GM21737 (cell line): Measurements from ENCODE around the gene AGER.
"Not testable (repeated sequence)": the region's sequence is repeated elsewhere in the genome, so short reads cannot be mapped to it uniquely, and the experiment has no call there.

Source experiments
- ATAC-seq: cut with Tn5 transposase; IDR thresholded peaks from one replicate; pipeline ENCODE4 v1.9.1; 2021; ENCODE audit warnings: mild to moderate bottlenecking, moderate library complexity; ENCODE audit not compliant: unreplicated experiment

The AGER gene

DNA sequence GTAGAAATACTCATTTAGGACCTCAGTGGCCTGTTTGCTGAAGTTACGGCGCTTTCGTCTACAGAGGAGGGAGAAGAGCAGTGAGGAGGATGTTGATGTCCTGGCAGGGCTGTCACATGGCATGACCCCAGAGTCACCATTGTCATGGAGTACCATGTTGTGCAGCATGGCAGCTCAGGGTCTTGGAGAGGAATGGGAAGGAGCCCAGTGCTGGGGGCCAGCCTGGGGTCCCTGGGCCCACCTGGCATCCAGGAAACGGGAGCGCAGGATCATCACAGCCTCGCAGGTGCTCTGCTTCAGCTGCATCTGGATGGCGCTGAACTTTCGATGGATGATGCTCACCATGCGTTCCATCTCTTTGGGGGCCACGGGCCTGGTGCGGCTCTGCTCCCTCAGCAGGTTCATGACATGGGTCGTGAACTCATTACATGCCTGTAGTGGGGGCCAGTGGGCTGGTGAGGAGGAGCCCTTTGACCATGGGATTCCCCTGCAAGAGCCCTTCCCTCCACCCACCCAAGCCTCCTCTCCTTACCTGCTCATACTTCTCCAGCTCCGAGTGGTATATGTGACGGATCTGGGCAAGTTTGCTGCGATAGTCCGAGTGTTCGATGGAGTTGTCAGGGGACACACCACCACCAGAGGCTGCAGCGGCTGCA is 3.8 kb upstream of the AGER start:
- ATAC-seq, result not testable (repeated sequence)

DNA sequence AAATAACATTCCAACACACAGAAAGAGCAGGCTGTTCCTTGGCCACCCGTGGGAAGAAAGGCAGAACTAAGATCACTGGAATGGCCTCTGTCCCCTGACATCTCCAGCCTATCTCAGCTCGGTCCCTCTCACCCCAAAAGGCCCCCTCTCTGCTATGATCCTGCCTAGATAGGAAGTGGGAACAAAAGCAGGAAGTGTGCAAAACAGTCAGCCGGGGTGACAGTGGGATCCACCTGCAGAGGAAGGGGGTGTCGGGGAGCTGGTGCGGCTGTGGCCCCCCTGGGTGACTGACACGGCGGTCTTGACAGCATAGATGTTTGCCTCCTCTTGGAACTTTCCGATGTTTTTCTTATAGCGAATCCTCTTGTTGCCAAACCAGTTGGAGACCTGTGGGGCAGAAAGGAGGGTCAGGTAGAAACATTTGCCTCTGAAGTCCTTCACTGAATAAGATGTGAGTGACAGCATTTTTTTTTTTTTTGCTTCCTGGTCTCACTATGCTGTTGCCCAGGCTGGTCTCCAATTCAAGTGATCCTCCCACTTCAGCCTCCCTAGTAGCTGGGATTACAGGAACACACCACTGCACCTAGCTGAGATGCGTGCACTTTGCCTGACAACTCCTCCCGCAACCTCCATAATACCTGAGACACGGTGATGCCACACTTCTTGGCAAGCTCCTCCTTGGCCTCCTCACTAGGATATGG is 3.1 kb upstream of the AGER start:
- no peak for ATAC-seq

DNA sequence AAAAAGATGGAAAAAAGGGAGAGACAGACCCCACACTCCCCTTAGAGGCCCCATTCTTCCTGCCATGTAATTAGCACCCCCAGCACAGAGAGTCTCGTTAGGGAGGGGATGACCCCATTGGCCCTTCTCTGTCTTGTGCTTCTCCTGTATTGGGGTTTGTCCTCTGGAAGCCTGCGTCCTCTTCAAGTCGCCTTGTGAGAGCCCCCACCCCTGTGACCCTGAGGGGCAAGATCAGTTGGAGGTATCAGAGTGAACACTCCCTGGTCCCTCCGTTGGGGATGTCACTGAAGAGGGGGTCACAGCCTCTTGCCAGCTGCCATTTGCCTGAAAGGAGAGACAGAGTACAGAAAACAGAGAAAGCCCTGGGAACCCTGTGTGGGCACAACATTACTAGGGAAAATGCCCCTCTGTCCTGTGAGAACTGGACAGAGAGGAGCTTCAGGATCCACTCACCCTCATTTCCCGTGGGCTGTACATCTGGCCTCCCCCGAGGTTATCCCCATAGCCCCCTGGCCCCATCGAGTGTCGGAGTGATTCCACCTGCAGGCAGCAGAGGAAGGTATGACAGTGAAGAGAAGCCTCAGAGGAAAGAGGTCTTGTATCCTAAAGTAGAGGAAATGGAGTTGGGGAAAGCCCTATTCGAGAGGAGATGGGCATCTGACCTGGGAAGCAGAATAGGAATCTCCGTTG is 2.2 kb upstream of the AGER start:
- not testable (repeated sequence) for ATAC-seq

DNA sequence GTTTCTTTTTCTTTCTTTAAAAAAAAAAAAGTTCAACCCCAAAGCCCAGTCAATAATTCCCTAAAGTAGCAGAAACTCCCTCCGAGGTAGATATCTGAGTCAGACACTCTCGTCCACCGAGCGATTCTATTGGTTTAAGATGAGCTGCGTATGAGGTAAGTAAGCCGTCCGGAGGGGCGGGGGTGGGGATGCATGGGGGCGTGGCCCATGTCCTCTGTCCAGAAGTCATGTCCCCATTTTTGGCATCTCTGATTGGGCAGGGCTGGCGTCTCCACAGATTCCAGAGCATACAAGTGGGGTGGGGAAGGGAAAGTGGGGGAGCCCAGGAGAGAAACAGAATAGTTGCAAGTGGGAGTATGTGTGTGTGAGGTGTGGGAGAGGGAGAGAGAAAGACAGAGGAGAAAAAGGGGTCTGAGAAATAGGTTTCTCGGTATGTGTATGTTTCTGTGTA is 1.7 kb upstream of the AGER start:
- not testable (repeated sequence) for ATAC-seq

DNA sequence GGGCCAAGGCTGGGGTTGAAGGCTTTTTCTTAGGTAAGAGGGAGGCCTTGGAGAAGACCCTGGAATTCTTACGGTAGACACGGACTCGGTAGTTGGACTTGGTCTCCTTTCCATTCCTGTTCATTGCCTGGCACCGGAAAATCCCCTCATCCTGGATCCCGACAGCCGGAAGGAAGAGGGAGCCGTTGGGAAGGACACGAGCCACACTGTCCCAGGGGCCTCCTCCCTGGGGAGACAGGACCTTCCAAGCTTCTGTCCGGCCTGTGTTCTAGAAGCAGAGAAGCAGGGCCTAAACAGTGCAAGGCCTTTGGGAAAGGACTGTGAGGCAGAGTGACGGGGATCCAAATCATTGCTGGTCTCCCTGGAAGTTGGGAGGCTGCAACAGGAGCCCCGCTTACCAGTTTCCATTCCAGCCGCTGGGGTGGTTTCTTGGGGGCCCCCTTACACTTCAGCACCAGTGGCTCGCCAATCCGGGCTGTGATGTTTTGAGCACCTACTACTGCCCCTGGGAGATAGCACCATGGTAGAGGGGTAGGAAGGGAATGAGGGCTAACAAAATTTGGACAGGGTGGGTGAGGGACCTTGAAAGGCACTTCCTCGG is 470 bp downstream of the AGER start:
- ATAC-seq, result no peak

DNA sequence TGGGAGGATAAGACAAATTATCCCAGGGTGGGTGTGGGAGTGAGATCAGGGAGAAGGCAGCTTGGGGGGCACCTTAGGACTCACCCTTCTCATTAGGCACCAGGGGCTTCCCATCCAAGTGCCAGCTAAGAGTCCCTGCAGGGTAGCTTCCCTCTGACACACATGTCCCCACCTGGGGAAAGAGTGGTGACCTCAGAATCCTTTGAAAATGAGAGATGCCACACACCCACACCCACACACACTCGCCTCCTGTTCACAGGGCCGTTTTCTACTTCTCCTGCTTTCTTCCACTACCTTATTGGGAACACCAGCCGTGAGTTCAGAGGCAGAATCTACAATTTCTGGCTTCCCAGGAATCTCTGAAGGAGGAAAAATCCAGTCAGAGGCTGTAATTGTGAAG is 1.0 kb downstream of the AGER start:
- ATAC-seq, result no peak

DNA sequence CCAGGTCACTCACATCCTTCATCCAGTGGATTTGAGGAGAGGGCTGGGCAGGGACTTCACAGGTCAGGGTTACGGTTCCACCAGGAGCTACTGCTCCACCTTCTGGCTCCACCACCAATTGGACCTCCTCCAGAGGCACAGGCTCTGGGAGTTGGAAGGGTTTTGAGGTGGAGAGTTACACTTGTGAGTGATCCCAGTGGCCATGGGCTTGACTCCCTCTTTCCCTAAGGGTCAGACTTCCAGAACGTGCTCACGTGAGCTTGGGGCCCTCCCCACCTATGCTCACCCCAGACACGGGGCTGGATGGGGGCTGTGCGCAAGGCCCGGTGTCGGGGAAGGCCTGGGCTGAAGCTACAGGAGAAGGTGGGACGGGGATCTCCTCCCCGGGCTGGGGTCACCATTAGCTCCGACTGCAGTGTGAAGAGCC is 1.5 kb downstream of the AGER start:
- ATAC-seq, result no peak

DNA sequence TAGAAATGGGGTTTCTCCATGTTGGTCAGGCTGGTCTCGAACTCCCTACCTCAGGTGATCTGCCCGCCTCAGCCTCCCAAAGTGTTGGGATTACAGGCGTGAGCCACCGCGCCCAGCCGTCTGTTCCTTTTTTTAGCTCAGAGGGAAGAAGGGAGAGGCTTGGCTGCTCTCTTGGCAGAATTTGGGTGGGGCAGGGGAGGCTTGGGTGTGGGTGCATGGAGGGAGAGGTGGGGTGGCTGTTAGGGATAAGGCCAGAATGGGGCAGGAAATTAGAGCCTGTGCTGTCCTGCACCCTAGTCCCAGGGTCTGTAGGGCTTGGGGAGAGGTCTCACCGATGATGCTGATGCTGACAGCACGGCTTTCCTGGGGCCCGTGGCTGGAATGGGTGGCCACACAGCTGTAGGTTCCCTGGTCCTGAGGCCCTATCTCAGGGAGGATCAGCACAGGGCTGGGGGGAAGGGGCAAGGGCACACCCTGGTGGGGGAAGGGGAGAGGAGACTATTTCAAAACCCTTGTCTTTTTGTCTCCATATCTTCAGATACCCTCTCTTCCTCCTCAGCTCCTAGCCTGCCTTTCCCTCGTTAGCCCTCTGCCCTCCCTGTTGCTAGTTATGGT is 2.0 kb downstream of the AGER start:
- no peak for ATAC-seq

DNA sequence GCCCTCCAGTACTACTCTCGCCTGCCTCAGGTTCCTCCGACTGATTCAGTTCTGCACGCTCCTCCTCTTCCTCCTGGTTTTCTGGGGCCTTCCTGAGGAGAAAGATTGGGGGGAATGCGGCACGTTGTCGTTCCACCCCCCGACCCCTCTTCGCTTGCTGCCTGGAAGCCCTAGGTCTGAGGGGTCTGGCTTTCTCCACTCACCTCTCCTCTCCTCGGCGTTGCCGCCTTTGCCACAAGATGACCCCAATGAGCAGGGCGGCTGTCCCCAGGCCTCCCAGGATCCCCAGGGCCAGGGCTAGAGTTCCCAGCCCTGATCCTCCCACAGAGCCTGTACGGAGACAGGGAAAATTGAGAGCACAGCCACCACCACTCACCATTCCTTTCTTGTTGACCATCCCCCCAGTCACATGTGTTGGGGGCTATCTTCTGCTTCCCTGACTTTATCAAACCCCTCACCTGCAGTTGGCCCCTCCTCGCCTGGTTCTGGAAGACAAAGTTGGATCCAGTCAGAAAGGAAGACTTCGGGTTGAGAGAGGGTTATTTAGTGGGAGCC is 2.8 kb downstream of the AGER start:
- ATAC-seq, result no peak

DNA sequence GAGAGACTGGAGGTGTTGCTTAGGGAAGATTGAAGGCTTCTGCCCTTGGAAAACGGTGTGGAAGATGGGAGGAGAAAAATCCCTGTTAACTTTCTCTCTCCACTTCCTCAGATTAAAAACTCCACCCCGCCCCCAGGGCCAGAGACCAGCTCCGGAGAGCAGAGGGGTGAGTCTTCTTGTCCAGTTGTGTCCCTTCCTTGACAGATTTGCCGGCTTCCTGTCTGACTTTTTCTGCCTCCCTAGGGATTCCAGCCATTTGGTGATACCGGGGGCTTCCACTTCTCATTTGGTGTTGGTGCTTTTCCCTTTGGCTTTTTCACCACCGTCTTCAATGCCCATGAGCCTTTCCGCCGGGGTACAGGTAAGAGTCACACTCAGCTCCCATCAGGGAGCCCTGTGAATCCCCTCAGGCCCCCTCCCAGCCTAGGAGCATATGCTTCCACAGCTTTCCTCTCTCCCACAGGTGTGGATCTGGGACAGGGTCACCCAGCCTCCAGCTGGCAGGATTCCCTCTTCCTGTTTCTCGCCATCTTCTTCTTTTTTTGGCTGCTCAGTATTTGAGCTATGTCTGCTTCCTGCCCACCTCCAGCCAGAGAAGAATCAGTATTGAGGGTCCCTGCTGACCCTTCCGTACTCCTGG is 4.2 kb downstream of the AGER start:
- no peak for ATAC-seq

DNA sequence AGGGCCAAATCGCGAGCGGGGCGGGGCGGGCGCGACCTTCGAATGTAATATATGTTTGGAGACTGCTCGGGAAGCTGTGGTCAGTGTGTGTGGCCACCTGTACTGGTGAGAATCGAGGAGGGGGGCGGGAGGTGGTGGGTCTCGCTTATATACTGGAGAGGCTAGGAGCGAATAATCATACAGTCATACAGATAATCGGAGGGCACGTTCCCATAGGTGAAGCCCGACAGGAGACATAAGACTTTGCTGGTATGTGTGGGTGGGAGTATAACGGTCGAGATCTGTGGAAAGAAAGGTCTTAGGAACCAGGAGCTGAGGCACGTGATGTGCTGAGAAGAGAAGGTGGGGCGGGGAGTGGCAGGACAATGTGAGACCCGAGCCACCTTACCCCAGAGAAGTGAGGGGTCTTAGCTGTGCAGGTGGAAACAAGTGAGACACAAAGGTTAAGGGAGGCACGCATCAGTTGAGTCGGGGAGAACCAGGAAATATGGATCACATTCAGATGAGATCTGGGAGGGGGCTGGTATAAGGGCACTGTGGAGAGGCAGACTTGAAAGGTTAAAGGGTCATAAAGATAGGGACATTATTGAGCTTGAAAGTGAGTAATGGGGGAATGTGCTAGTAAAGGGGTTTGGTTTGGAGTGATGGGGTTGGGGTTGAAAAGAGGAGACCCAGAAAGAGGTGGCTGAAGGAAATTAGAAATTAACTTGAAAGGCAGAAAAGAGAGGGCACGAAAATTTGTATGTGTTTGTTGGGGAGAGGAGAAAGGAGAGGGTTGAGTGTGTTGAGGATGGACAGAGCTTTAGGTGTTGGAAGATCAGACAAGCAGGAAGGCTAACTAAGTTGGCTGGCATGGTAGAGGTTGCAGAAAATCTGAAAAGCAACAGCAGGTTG is 5.3 kb downstream of the AGER start:
- no peak for ATAC-seq

DNA sequence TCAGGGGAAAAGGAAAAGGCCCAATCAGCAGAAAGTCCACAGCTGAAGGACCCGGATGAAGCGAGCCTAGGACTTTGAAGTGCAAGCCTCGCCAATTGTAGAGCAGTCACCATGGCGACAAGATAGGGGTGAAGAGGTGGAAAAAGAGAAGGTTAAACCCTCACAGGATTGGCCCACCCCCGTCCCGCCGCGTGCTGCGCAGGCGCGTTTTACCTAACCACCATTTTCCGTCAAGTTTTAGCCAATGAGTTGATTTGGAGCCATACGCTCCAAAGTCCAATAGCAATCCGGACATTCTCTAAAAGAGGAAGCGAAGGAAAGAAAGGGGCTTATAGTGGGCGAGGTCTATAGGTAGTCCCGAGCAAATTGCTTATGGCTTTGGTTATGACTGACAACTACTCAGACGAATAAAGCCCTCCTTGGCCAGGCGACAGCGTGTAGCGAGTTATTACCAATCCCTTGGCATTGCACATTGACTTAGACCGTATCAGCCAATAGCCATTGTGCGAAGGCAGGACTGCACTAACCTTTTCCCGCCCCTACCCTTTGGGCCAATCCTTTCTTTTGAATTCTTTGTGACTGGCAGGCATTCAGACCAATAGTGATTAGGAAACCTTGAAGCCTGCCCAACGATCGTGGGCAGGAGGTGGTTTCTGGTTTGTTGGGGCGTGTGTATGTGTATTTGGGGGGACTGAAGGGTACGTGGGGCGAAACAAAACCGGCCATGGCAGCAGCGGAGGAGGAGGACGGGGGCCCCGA is 6.1 kb downstream of the AGER start, which contains the start of gene RNF5:
TSS of gene RNF5 (plus strand) at position 618 of the 759 bp plus-strand sequence. CDS start at position 725, 107 bp downstream.
- peak; percentile 74 for ATAC-seq

DNA sequence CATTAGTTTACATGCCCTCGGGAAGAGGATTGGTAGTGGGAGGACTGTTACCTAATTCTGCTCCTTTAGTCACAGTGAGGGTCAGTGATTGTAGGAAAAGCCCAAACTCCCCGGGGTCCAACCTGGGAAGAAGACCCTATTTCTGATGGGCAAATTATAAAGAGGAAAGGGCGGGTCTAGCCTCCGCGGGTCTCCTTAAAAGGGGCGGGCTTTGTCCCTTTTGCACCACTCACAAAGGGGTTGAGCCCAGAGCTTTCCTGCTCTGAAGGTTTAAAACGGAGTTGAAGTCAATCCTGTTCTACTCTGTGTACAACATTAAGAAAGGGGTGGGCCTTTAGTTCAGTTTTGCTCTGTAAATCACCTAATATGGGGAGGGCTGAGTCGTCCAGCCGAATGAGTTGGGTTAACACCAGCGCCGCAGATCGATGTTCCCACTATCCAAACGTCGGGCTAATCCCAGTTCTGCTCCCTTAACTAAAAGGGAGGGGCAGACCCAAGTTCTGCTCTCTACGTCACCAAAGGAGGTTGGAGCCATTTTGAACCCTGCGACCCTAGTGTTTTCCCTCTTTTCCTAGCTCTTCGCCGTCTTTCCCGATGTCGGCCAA is 6.8 kb downstream of the AGER start:
- peak; percentile 1 for ATAC-seq

DNA sequence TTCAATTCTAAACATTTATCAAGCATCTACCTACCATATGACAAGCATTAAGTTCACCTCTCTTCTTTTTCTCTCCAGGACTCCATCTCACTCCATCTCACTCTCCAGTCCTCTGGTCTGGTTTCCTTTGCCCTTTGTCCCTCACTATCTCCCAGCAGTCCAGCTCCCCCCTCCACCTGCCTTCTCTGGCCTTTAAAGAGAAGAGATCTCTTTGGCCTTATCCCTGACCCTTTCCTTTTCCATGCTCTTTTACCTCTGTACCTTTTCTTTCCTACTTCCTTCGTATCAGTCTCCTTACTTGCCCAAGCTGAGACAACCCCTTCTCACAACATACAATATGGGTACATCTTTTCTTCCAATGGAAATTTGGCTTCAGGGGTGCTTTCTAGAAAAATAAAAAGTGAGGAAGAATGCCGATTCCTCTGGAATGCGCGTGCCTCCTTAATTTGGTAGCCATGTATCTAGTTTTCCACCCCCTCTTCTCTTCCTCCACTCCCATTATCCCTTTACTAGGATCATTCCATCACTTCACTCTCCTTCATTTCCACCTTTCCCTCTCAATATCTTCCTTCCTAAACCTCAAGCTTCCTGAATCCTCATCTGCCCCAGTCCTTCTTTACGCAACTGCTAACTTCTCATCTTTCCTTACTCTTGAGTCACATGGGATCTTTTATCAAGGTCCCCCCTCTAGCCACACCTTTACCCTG is 7.4 kb downstream of the AGER start:
- ATAC-seq, result no peak

DNA sequence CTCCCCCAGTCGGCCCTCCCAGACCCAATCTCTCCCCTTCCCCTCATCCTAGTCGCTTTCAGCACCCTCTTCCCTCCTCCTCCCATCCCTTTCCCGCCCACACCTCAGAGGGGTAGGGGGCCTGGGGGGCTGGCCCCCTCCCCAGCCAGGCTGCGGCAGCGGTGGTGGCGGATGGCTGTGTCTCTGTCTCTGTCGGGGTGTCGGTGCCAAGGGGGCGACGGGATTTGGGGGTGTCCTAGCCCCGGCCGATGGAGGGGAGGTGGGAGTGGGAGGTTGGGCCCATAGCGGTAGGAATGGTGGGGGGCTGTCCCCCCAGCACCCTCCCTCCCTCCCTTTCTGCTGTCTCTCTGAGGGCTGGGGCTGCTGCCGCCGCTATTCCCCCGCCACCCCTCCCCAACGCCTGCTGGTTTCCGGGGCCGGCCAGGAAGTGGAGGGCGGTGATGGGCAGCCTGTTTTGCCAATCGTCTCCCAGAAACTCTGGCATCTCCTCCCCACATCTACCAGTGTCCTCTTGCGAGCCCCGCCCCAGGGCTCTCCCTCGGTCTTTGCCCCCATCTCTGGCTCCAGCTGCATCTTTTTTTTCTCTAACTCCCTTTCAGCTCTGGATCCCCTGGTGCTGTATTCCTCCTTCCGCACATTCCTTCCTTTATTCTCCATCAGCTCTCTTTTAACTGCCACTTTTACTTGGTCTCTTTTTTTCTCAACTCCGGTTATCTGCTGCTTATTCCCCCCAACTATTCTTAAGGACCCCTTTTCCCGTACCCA is 8.2 kb downstream of the AGER start, which contains the start of gene AGPAT1:
TSS of gene AGPAT1 (minus strand) at position 374 of the 765 bp plus-strand sequence. CDS start 4,588 bp downstream, outside the sequence.
- ATAC-seq, result peak; percentile 34

DNA sequence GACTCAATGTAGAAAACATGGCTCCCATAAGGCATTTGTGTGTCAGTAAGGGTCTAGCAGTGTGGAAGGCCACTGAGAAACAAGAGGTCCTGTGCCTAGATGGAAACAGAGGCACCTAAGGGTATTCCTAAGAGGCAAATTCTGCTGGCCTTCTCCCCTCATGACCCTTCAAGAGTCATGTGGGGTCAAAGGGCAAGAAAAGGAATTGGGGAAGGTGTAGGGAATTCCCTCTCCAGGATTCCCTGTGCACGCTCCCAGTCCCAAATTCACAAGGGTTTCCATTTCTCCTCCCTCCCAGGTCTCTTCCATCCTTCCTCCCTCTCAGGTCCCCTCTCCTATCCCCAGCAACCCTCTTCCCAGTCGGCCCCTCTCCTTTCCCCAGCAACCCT is 8.7 kb downstream of the AGER start:
- no peak for ATAC-seq

DNA sequence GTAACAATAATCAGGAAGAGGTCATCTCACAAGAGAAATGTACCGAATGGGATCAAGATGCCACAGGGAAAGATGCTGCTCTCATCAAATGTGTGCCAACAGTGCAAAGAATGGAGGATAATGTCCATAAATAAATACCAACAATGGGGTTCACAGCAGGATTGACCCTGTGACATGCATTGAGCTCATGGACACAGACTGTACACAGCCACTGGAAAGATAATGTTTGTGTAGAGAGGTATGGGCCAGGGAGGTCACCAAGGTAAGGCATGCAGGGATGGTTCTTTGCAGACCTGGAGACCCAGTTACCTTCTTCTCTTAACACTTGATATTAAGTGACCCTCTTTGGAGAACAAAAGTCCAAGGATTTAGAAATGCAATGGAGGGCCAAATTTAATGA is 9.6 kb downstream of the AGER start:
- ATAC-seq, result no peak
